ENCODE data around the gene NES. TPM values are rescaled to one million over a fixed set of nuclear protein-coding genes. Genes with fewer than 3 reads are reported as not detected.

The NES gene
- total RNA-seq, 1 donor from 2014 or later = not detected

DNA sequence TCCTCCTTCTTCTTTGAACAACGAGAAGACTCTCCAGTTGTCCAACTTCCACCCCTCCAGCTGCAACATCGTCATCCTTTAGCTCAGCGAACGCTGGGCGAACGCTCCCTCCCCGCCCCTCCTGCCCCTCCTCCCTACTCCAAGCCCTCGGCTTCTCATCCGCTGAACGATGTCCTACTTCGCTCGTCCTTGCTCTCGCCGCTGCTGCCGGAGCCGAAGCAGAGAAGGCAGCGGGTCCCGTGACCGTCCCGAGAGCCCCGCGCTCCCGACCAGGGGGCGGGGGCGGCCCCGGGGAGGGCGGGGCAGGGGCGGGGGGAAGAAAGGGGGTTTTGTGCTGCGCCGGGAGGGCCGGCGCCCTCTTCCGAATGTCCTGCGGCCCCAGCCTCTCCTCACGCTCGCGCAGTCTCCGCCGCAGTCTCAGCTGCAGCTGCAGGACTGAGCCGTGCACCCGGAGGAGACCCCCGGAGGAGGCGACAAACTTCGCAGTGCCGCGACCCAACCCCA is 35.4 kb downstream of the NES start, which contains the start of gene BCAN:
Gene BCAN (plus strand): TSS at position 357 of the 504 bp plus-strand sequence. CDS start 3,938 bp downstream, outside the sequence.
- intact Hi-C loops (cut with micrococcal nuclease) = loop anchor here (2.0 kb wide), 1 partner anchor 15 kb away; no protein-coding TSS in a partner anchor
- DNase-seq = no peak
- Mint-ChIP-seq H3K36me3 (ENCODE audit: low read depth) (no peaks in the 10 kb centered on the region), H3K4me3 (peak within 1 kb of the TSS; percentile 68), H3K4me1 (peaks cover 20% of the 10 kb centered on the region), H3K27ac (no peak within 1 kb of the TSS), H3K27me3 (peaks cover 78% of the 10 kb centered on the region), H3K9me3 (no peaks in the 10 kb centered on the region)
- ATAC-seq (ENCODE audit: low read depth) = peak; percentile 51
- TF ChIP-seq, protein P1, sequence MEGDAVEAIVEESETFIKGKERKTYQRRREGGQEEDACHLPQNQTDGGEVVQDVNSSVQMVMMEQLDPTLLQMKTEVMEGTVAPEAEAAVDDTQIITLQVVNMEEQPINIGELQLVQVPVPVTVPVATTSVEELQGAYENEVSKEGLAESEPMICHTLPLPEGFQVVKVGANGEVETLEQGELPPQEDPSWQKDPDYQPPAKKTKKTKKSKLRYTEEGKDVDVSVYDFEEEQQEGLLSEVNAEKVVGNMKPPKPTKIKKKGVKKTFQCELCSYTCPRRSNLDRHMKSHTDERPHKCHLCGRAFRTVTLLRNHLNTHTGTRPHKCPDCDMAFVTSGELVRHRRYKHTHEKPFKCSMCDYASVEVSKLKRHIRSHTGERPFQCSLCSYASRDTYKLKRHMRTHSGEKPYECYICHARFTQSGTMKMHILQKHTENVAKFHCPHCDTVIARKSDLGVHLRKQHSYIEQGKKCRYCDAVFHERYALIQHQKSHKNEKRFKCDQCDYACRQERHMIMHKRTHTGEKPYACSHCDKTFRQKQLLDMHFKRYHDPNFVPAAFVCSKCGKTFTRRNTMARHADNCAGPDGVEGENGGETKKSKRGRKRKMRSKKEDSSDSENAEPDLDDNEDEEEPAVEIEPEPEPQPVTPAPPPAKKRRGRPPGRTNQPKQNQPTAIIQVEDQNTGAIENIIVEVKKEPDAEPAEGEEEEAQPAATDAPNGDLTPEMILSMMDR (IDR thresholded peaks at IDR 0.05) = no peak
- POLR2A ChIA-PET = no interaction called here
- CTCF ChIA-PET = interaction anchor here (1.0 to 1.7 kb wide), 2 partner anchors 15 to 17 kb away, joined by 5 read pairs; no protein-coding TSS in a partner anchor

DNA sequence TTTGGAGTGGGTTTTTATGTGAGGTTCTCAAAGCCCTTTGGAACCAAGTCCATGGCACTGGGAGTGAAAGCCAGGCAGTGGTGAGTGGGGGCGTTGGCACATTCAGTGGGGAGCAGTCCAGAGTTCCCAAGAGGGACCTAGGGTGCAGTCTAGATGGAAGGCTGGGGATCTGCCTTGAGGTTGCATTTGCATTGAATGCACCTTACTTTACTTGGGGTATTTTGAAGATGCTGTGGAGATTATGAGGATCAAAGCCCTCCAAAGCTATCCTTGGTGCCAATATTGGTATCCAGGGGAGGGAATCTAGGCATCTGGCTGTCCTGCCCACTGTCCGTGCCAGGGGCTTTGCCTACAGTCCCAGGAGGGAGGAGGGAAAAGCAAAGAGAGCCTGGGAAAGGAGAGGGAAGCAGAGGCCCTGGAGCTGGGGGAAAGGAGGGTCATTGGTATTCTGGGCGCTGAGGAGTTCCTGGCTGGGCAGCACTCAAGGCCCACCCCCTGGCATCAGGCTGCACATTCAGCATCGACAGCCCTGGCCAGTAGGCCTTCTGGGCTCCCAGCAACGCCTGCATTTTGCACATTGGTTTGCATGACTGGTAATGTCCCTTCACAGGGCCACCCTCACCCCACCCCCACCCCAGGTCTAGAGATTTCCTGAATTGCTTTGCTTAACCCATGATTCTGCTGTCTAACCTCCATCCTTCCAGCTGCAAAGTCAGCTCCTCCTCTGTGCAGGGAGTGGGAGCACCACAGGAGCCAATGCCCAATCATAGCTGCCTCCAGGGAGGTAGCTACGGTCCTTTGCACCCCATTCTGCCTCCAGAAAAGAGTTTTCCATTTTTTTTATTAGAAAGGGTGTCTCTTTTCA is 36.1 kb downstream of the NES start:
- Mint-ChIP-seq H3K4me3 (peak overlapping the region; percentile 58), H3K27me3 (peaks cover 77% of the 10 kb centered on the region), H3K27ac (no peak overlapping the region), H3K9me3 (no peaks in the 10 kb centered on the region), H3K4me1 (peaks cover 20% of the 10 kb centered on the region), H3K36me3 (ENCODE audit: low read depth) (no peaks in the 10 kb centered on the region)
- CTCF ChIA-PET = interaction anchor here (1.0 to 1.7 kb wide), 2 partner anchors 14 to 17 kb away, joined by 5 read pairs; no protein-coding TSS in a partner anchor
- TF ChIP-seq, protein P1 (IDR thresholded peaks at IDR 0.05) = no peak
- no peak for DNase-seq
- POLR2A ChIA-PET = no interaction called here
- intact Hi-C loops (cut with micrococcal nuclease) = no loop called here
- ATAC-seq (ENCODE audit: low read depth) = no peak

DNA sequence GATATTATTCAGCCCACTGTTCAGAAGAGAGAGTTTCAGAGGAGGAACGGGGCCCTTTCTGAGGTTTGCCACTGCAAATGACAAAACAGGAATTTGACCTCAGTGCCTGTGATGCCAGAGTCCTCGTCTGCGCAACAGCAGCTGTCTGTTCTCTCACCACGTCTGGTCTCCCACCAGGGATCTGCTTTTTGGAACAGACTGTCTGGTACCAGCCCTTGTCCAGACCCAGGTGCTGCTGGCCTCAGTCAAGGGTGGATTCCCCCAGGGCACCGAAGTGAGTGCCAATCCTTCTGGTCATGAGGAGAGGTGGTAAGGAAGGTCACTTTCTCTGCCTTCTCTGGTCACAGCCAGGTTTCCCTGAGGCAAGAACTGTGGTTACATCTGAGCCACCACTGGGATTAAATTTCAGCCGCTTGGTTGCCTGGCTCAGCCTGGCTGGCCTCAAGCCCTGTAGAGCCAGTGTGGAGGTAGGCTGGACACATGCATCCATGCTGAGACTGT is 37.6 kb downstream of the NES start:
- ChIA-PET POLR2A (no interaction called here), CTCF (interaction anchor here (1.1 kb wide), 1 partner anchor 50 kb away, joined by 3 read pairs; no protein-coding TSS in a partner anchor)
- H3K27me3 Mint-ChIP-seq = peaks cover 67% of the 10 kb centered on the region
- no peak overlapping the region for H3K27ac Mint-ChIP-seq
- peaks cover 20% of the 10 kb centered on the region for H3K4me1 Mint-ChIP-seq
- ATAC-seq (ENCODE audit: low read depth) (no peak), DNase-seq (no peak)
- no peaks in the 10 kb centered on the region for H3K9me3 Mint-ChIP-seq
- TF ChIP-seq, protein P1 (IDR thresholded peaks at IDR 0.05) = no peak
- H3K4me3 Mint-ChIP-seq = no peak overlapping the region
- no peaks in the 10 kb centered on the region for H3K36me3 Mint-ChIP-seq (ENCODE audit: low read depth)
- intact Hi-C loops (cut with micrococcal nuclease) = no loop called here

DNA sequence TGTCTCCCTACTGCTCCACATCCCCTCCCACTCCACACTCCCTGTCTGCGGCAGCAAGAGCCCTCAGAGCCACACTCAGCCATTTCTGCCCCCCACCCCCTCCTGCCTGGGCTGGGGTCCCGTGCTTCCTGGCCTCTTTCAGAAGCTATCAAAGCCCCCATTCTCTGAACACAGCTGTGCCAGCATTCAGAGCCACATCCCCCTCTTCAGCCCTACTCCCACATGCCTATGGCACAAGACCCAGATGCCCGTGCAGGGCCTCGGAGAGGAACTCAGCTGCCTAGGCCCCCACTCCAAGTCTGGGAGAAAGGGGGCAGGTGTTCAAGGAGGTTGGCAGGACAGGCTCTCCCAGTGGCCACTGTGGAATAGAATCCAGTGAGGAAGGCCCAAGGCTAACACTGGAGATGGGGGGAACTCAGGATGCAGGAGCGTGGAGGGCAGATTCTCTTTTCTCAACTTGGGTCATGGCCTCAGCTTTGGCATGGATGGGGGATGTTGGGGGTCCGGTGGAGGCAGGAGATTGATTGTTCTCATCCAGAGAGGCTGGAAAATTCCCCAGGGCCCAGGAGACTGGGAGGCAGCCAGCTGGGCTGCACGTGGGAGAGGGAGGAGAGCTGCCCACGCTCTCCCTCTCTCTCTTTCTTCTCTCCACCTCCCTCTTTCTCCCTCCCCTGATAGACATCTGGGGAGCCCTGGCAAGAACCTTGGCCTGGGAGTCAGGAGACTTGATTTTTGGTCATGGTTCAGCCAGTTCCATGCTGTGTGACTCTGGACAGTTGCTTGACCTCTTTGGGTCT is 38.8 kb downstream of the NES start:
- Mint-ChIP-seq H3K4me3 (no peak overlapping the region), H3K27me3 (peaks cover 66% of the 10 kb centered on the region), H3K4me1 (peaks cover 15% of the 10 kb centered on the region), H3K9me3 (no peaks in the 10 kb centered on the region), H3K27ac (no peak overlapping the region), H3K36me3 (ENCODE audit: low read depth) (no peaks in the 10 kb centered on the region)
- ChIA-PET POLR2A (no interaction called here), CTCF (interaction anchor here (1.1 kb wide), 1 partner anchor 52 kb away, joined by 3 read pairs; no protein-coding TSS in a partner anchor)
- intact Hi-C loops (cut with micrococcal nuclease) = no loop called here
- ATAC-seq (ENCODE audit: low read depth) = no peak
- TF ChIP-seq, protein P1 (IDR thresholded peaks at IDR 0.05) = no peak
- no peak for DNase-seq

All from activated B cell treated with CpG ODN at 0.5 μM for 24 hours (primary cell).